Measurements from ENCODE around the gene MLYCD.

Gene MLYCD

GRCh38 chr16:83899272-83899897 lies 470 bp downstream of the MLYCD start:
- DNase-seq (ENCODE audit: low read depth in 2 of 2), result peak; percentile 2 to 19

DNA sequence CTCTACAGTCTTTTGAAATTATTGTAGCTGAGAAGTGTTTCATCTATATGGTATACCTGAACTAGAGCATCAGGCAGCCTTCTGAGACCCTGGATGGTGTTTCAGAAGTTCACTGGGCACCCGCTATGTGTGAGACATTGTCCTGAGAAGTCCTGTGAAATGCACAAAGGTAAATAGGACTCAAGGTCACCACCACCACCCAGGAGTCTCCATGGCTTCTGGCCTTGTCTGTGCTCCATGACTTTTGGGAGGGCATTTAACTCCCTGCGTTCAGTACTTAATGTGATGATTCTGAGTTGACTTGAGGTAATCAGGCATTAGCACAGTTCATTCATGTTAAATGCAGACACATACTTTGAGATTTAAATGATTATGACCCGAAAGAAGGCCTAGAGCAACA lies 1.1 kb downstream of the MLYCD start:
- no peak for DNase-seq (ENCODE audit: low read depth in 2 of 2)

DNA sequence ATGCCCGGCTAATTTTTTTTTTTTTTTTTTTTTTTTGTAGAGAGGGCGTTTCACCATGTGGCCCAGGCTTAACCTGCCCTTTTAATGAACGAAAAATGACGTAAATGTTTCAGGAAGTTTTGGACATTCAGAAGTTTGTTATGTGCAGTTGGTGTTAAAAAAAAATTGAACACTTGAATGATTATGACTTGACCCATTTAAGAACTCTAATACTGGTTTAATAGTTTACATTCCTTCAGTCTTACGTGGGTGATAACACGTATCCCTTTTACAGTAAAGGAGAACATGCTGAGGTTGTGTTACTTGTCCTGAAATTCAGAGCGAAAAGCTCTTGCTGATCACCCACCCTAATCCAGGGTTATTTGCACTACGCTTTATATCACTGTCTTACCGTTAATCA lies 1.7 kb downstream of the MLYCD start:
- DNase-seq (ENCODE audit: low read depth in 2 of 2), result no peak

DNA sequence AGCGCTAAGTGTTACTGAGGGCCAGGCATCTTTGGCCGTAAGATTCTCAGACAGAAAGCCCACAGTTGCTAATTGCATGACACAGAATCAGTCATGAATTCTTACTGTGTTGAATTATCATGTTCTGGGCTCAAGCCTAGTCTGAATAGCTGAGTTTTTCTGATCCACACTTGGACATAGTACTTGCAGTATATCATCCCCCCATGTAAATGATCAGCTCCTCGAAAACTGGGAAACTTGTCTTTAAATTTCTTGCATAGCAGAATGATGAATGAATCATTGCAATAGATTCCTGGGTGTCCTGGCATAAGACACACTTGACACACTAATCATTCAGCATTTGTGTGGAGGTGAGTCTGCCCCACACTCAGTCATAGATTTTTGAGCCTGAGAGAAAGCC lies 2.2 kb downstream of the MLYCD start:
- no peak for DNase-seq (ENCODE audit: low read depth in 2 of 2)

DNA sequence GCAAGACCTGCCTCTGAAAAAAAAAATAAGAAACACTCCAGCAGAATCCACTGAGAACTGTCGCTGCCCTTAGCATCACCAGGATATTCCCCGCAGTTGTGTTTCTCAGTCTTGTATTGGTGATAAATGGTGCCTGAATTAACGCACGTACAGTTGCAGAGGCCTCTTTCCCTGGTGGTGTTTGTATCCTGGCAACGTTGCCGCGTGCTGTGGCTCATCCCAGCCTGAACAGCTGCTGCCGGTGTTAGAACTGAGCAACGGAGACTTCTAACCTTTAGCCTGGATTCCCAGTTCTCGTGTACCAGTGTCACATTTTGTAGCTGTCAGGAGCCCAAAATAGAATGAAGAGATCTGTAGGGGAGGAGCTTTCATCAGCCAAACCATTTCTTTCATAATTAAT lies 4.8 kb downstream of the MLYCD start:
- no peak for DNase-seq (ENCODE audit: low read depth in 2 of 2)

DNA sequence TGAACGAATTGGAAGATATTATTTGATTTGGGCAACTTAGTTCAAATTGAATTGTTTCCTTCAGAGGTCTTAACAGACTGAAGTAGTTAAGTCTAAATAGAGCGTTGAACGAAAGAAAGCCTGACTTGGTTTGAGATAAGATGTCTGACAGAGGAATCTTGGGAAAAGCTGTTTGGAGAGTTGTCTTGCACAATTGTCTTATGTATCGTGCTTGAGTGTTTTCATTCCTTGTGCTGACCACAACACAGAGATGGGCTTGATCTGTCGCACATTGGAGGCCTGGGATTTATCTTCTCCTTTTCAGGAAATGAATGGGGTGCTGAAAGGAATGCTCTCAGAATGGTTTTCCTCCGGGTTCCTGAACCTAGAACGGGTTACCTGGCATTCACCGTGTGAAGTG lies 7.8 kb downstream of the MLYCD start:
- no peak for DNase-seq (ENCODE audit: low read depth in 2 of 2)

DNA sequence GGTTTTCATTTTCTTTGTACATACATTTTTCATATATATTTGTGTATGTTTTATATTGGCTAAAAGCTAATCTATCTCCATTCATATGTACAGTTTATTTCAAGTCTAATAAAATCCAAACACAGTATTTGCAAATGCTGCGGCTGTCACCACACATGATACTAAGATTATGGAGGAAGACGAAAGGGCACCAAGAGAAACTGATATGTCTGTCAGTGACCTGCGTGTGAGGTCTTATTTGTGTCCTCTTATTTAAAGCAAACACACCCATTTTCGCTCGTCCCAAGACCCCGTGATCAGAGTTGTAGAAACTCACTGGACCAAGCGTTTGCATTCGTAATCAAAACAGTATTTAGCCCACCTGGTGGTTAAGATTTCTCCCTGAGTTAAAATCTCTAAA lies 8.2 kb downstream of the MLYCD start:
- no peak for DNase-seq (ENCODE audit: low read depth in 2 of 2)

GRCh38 chr16:83907631-83908250 lies 8.8 kb downstream of the MLYCD start:
- DNase-seq (ENCODE audit: low read depth in 2 of 2), result no peak

- no peak for DNase-seq (ENCODE audit: low read depth in 2 of 2)
These were observed 9.9 kb downstream of the MLYCD start for GRCh38 chr16:83908798-83909197.

GRCh38 chr16:83911290-83911689 lies 12.4 kb downstream of the MLYCD start:
- no peak for DNase-seq (ENCODE audit: low read depth in 2 of 2)

GRCh38 chr16:83912519-83913244 lies 13.8 kb downstream of the MLYCD start:
- no peak for DNase-seq (ENCODE audit: low read depth in 2 of 2)

DNA sequence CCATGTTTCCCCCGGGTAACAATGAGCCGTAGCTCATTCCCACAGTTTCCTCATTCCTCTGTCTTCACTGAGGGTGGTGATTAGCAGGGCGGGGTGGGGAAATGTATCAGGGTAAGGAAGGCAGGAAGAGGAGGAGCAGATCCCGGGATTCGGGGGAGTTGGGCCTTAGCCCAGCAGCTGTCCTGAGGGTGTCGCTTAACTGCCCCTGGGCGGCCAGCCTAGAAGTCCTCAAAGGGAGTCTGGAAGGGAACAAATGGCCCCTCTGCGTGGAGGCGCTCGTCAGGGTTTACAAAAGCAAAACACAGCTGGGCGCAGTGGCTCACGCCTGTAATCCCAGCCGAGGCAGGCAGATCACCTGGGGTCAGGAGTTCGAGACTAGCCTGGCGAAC lies 14.3 kb downstream of the MLYCD start:
- no peak for DNase-seq (ENCODE audit: low read depth in 2 of 2)

DNA sequence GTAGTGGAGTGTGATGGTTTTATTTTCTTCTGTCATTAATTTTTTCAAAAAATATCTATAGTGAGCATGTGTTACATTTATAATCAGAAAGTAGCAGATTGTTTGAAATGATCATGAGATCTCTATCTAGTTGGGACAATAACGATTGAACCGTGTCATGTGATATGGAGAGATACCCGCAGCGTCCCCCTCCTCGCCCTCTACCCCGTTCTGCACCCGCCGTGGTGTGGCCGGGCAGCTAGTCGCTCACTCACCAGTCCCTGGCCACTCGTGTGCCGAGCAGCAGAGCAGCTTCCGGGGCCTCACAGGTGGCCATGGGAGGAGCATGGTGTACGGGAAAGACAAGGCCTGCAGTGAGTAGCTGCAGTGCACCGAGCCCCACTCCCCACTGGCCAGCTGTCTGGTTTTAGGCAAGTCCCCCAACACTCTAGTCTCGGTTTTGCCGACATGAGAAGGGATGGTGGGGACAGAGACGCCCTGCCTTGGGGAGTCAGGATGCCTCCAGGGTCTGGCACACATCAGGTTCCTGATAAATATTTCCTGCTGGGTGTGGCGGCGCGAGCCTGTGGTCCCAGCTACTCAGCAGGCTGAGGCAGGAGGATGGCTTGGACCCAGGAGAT lies 15.3 kb downstream of the MLYCD start:
- DNase-seq (ENCODE audit: low read depth in 2 of 2), result no peak

- no peak for DNase-seq (ENCODE audit: low read depth in 2 of 2)
These were observed 16.2 kb downstream of the MLYCD start for GRCh38 chr16:83915081-83915480.

- DNase-seq (ENCODE audit: low read depth in 2 of 2), result no peak
These were observed 16.6 kb downstream of the MLYCD start for GRCh38 chr16:83915491-83915890.

DNA sequence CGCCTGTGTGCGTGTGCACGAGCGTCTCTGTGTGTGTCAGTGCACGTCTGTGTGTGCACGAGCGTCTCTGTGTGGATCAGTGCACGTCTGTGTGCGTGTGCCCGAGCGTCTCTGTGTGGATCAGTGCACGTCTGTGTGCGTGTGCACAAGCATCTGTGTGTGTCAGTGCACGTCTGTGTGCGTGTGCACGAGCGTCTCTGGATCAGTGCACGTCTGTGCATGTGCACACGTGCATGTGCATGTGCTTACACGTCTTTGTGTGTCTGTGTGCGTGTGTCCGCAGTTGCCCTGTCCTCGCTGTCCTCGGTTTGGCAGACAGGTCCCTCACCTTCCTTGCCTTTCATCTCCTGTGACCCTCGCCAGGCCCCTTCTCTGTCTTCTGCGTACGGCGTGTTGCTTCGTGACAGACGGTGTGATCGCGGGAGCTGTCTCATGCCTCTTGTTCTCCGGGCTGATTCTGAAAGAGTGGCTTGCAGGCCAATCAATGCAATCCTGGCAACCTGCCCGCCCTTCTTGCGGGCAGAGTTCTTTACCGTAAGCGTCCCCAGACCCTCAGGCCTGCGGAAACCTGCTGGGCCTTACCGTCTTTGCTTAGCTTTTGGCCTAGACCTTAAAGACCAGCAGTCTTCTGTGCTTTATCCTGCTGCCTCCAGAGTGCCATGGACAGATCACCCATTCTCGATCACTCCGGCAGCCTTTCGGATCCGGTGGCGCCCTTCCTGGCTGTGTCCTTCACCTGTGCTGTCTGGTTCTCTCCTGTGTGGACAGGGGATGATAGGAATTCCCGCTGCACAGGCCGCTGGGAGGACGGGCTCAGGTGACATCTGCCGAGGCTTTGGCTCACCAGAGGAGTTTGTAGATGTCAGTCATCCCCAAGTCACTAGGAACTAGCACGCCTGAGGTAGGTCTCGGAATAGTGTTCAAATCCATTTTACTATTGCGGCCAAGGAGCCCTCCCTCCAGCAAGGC lies 18.5 kb downstream of the MLYCD start:
- DNase-seq (ENCODE audit: low read depth in 2 of 2), result no peak

GRCh38 chr16:83920894-83921491 lies 22.1 kb downstream of the MLYCD start:
- DNase-seq (ENCODE audit: low read depth in 2 of 2), result no peak

DNA sequence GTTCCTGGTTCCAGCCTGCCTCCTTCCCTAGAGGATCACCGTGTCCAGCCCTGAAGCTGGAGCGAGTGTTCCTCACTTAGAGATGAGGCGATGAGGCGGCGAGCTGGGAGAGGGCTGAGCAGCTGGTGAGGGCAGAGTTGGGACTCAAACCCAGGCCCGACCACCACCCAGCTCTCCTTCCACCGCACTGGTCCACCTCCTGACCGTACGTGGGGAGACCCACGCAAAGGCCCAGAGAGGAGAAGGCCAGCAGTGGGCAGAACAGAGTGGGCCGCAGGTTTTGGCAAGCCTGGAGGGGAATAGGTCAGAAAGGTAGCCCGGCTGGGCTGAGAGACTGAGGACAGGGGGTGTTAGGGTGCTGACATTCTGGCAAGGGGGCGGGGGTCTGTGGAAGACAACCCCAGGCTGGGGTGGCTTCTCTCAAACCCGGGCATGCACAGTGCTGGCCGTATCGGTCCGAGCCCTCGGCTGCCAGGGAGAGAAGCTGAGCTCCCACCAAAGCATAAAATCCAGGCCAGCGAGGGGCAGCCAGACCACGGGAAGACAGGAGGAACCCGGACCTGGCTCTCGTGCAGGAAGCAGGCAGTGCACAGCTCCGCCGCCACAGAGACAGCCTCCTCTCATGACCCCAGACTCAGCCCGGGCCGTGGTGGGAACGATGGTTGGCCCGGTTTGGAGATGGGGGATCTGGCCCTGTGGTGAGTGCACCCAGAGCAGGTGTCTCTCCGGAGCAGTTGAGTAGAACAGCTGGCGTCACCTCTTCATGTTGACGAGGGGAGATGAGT lies 24.9 kb downstream of the MLYCD start:
- no peak for DNase-seq (ENCODE audit: low read depth in 2 of 2)

DNA sequence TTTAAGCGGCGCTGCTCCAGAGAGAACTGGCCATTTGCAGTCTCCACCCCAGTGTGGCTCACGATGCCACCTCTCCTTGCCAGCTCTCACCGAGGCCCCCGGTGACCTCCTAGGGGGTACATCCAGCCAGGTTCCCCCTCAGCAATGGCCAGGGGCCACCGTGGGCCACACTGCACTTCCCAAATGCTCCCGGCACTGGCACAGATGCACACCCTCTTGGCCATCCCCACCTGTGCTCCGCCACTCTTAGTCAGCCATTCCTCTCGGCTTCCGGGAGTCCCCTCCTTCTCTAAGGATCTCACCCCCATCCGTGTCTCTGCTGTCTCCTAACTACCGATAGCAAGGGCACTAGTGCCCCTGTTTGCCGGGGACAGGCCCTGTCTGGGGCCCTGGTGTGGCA lies 25.8 kb downstream of the MLYCD start:
- no peak for DNase-seq (ENCODE audit: low read depth in 2 of 2)

DNA sequence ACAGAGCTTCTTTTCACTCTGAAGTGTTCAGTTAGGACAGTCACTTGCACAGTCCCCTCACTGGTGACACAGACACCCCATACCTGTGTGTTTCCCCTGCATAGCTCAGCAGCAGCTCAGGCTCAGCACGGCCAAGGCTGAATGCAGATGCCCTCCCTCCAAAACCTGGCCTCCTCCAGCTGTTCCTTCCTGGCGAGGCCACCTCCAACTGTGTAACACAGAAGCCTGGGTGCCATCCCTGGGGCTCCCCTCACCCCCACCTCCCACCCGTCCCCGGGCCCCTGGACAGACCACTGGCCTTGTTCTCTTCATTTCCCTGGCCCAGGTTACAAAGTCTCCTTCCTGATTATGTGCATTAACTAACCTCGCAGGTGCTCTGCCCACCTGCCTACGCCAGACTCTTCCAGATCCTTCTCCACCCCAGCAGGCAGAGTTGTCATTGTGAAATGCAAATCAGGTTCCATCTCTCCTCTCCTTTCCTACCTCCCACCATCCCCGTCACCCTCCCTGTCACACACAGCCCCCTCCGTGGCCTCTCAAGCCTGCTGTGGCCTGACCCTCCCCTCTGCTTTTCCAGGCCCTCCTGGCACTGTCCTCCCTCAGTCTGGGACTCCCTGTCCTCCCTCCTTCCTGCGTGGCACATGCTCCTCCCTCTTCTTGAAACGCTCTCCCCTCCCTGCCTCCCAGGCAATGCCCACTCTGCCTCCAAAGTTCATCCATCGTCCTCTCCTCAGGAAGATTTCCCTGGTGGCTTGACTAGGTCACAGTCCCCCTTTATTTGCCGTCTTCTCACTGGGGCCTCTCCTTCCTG lies 26.4 kb downstream of the MLYCD start:
- DNase-seq (ENCODE audit: low read depth in 2 of 2), result no peak
